Caco-2 (cell line): ENCODE results near the gene GALE. TPM values are rescaled to one million over a fixed set of nuclear protein-coding genes. Genes with fewer than 3 reads are reported as not detected.

Source experiments
- BruUV-seq: library from RNA; stranded (reverse); fragments of 400-500 nt; replicated peaks from 2 replicates; lab custom pipeline; 2021; lab: Mats Ljungman, UMichigan
- CTCF ChIA-PET: fragments of 300-600 bp; sonication (Branson Sonifier 250); formaldehyde crosslinking; loops from one replicate; lab custom pipeline; 2022; ENCODE audit warnings: antibody characterized with exemption; lab: Charles Lee
- POLR2A ChIA-PET: fragments of 300-600 bp; sonication (Branson Sonifier 250); formaldehyde crosslinking; loops from one replicate; lab custom pipeline; 2022; ENCODE audit warnings: antibody characterized with exemption; lab: Charles Lee
- DNase-seq, 2 experiments: peaks; one replicate each; pipeline versions ENCODE4 v3.0.0 to v3.0.0-alpha.2; 2020 to 2022
- H3K27me3 ChIP-seq: replicated peaks from 2 replicates; pipeline ENCODE4 v1.6.0; 2011; ENCODE audit warnings: low read length; ENCODE audit not compliant: control insufficient read depth, insufficient read depth
- H3K36me3 ChIP-seq: 2 replicates; pipeline ENCODE4 v1.5.1; 2011; ENCODE audit warnings: low read length; ENCODE audit not compliant: control insufficient read depth, insufficient read depth
- H3K4me1 ChIP-seq: fragments of 250-450 bp; sonication (Bioruptor Pico); 2 replicates; pipeline ENCODE4 v1.5.1; 2020; ENCODE audit warnings: mild to moderate bottlenecking
- H3K4me3 ChIP-seq: 2 replicates; pipeline ENCODE4 v1.5.1; 2011; ENCODE audit warnings: low read depth, mild to moderate bottlenecking, control low read depth, low read length
- H3K9me3 ChIP-seq: fragments of 250-450 bp; sonication (Bioruptor Pico); 2 replicates; pipeline ENCODE4 v1.5.1; 2020; ENCODE audit warnings: mild to moderate bottlenecking, moderate library complexity
- H3K27ac Mint-ChIP-seq: one replicate; pipeline ENCODE4 v1.8.0; 2022; ENCODE audit warnings: mixed read lengths; ENCODE audit not compliant: unreplicated experiment
- H3K27me3 Mint-ChIP-seq: one replicate; pipeline ENCODE4 v1.8.0; 2022; ENCODE audit warnings: mixed read lengths; ENCODE audit not compliant: insufficient read depth, unreplicated experiment
- H3K36me3 Mint-ChIP-seq: one replicate; pipeline ENCODE4 v1.8.0; 2022; ENCODE audit warnings: mild to moderate bottlenecking, mixed read lengths; ENCODE audit not compliant: insufficient read depth, unreplicated experiment
- H3K4me1 Mint-ChIP-seq: one replicate; pipeline ENCODE4 v1.8.0; 2022; ENCODE audit warnings: low read depth, mixed read lengths; ENCODE audit not compliant: unreplicated experiment
- H3K4me3 Mint-ChIP-seq: one replicate; pipeline ENCODE4 v1.8.0; 2022; ENCODE audit warnings: mild to moderate bottlenecking, moderate library complexity, mixed read lengths; ENCODE audit not compliant: unreplicated experiment
- H3K9me3 Mint-ChIP-seq: one replicate; pipeline ENCODE4 v1.8.0; 2022; ENCODE audit warnings: mixed read lengths; ENCODE audit not compliant: unreplicated experiment
- intact Hi-C: fragments of 100-400 bp; cut with micrococcal nuclease; formaldehyde crosslinking; loops from one replicate; pipeline ENCODE4 v1.10.0; 2022; ENCODE audit not compliant: unreplicated experiment
- total RNA-seq: library from RNA; stranded (reverse); gene quantifications from 2 replicates; pipeline ENCODE4 v1.2.3, GENCODE V29; 2022
- TF ChIP-seq, protein P1 (sequence below), 2 experiments: fragments of 200-600 bp in 1 of 2; IDR thresholded peaks; 1 replicate in 1 of 2; 2 replicates in 1 of 2; pipeline versions ENCODE4 v1.5.1 to v1.8.0; 2011 to 2022; ENCODE audit warnings: antibody characterized with exemption in 1 of 2, control low read depth in 1 of 2, inconsistent platforms in 1 of 2, low read depth in 1 of 2, low read length in 1 of 2, mild to moderate bottlenecking in 1 of 2, moderate library complexity in 1 of 2; ENCODE audit not compliant: insufficient read depth in 1 of 2, severe bottlenecking in 1 of 2, unreplicated experiment in 1 of 2

GALE gene
- total RNA-seq, 1 experiment from 2014 or later = 51.6 TPM

DNA sequence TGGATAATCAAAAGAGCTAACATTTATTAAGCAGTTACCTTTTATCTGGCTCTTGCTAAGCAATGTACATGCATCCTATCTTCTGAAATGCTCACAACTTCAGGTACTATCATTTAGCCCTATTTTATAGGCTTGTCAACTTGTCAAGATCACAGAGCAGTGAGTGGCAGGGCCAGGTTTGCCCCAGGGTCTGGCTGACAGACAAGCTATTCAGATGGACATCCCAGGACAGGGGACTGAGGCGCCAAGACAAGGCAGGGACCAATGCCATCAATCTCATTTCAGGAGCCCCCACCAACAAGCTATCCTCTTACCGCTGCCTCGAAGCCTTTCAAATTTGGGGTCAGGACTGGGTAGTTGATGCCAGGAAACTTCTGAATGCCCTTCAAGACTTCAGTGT lies 15.8 kb upstream of the GALE start:
- POLR2A ChIA-PET = no interaction called here

DNA sequence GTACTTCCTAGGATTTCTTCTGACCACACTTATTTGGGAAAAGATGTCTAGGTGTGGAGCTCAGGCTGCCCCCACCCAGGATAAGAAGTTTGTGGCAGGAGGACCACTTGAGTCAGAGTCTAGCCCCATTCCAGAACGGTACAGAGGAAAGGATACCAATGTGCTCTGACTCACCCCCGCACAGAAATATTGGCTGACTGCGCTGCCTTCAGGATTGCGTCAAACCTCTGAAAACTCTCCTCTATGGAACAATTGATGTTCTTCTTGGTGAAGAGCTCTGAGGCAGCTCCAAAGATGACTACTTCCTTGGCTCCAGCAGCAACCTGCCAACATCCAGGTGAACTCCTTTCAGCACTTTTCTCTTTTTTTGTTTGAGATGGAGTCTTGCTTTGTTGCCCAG lies 13.5 kb upstream of the GALE start:
- Mint-ChIP-seq H3K27ac (no peak overlapping the region), H3K4me3 (no peak overlapping the region), H3K27me3 (no peaks in the 10 kb centered on the region), H3K9me3 (no peaks in the 10 kb centered on the region), H3K36me3 (no peaks in the 10 kb centered on the region), H3K4me1 (no peaks in the 10 kb centered on the region)
- Histone ChIP-seq H3K36me3 (no peaks in the 10 kb centered on the region; the same call in 1 of the 2 replicates), H3K27me3 (no peaks in the 10 kb centered on the region), H3K9me3 (no peaks in the 10 kb centered on the region), H3K4me1 (no peaks in the 10 kb centered on the region), H3K4me3 (no peak overlapping the region)
- CTCF ChIA-PET = no interaction called here
- intact Hi-C loops = no loop called here
- TF ChIP-seq, protein P1, sequence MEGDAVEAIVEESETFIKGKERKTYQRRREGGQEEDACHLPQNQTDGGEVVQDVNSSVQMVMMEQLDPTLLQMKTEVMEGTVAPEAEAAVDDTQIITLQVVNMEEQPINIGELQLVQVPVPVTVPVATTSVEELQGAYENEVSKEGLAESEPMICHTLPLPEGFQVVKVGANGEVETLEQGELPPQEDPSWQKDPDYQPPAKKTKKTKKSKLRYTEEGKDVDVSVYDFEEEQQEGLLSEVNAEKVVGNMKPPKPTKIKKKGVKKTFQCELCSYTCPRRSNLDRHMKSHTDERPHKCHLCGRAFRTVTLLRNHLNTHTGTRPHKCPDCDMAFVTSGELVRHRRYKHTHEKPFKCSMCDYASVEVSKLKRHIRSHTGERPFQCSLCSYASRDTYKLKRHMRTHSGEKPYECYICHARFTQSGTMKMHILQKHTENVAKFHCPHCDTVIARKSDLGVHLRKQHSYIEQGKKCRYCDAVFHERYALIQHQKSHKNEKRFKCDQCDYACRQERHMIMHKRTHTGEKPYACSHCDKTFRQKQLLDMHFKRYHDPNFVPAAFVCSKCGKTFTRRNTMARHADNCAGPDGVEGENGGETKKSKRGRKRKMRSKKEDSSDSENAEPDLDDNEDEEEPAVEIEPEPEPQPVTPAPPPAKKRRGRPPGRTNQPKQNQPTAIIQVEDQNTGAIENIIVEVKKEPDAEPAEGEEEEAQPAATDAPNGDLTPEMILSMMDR (IDR thresholded peaks at IDR 0.05; ENCODE audit: insufficient read depth in 1 of 2, low read depth in 1 of 2, low read length in 1 of 2, severe bottlenecking in 1 of 2, unreplicated experiment in 1 of 2) = no peak
- no peak for DNase-seq
- BruUV-seq = no TSS peak
- POLR2A ChIA-PET = interaction anchor here (1.5 kb wide), 1 partner anchor 13 kb away, joined by 3 read pairs; no protein-coding TSS in a partner anchor

More for the DNA sequence above, 15.8 kb upstream of the GALE start:
- Histone ChIP-seq H3K9me3 (no peaks in the 10 kb centered on the region), H3K4me1 (no peaks in the 10 kb centered on the region), H3K36me3 (no peaks in the 10 kb centered on the region; the same call in 1 of the 2 replicates), H3K4me3 (no peak overlapping the region), H3K27me3 (no peaks in the 10 kb centered on the region)
- Mint-ChIP-seq H3K4me1 (no peaks in the 10 kb centered on the region), H3K36me3 (no peaks in the 10 kb centered on the region), H3K4me3 (no peak overlapping the region), H3K27me3 (no peaks in the 10 kb centered on the region), H3K9me3 (no peaks in the 10 kb centered on the region), H3K27ac (no peak overlapping the region)
- DNase-seq = no peak
- intact Hi-C loops = no loop called here
- CTCF ChIA-PET = no interaction called here
- TF ChIP-seq, protein P1 (IDR thresholded peaks at IDR 0.05; ENCODE audit: insufficient read depth in 1 of 2, low read depth in 1 of 2, low read length in 1 of 2, severe bottlenecking in 1 of 2, unreplicated experiment in 1 of 2) = no peak
- BruUV-seq = no TSS peak

DNA sequence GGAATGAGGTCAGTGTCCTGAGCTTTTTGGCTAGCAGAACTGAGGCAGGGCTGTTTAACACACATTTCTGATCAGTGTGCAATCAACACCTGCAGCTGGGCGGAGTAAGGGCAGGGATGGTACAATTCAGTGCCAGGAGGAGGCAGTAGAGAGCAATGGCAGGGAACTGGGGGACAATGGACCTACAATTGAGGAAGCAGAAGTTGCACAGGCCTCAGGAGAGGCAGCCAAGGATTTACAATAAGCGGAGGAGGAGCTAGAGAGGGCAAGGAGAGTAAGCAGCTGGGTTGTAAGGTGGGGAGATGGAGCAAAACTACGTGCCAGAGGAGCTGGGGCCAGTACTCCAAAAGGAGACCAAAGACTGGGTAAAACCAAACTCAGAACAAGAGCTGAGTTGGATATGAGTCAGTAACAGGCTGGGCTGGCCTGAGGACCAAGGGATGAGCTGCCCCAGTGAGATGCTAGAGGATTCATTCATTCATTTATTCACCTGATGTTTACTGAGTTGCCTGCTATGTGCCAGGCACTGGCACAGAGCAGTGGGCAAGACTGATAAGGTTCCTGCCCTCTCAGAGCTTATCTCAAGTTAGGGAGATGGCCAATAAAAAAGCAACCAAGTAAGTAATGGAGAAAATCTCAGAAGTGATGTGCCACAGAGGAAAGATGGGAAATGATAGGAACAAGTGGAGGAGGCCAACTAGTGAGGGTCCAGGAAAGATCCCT lies 10.4 kb upstream of the GALE start:
- no peaks in the 10 kb centered on the region for H3K27me3 Mint-ChIP-seq

More for the DNA sequence above, 10.4 kb upstream of the GALE start:
- Histone ChIP-seq H3K4me1 (no peaks in the 10 kb centered on the region), H3K36me3 (no peaks in the 10 kb centered on the region), H3K27me3 (no peaks in the 10 kb centered on the region), H3K4me3 (no peak overlapping the region), H3K9me3 (no peaks in the 10 kb centered on the region)
- H3K9me3 Mint-ChIP-seq = no peaks in the 10 kb centered on the region
- no peaks in the 10 kb centered on the region for H3K36me3 Mint-ChIP-seq
- no peak overlapping the region for H3K27ac Mint-ChIP-seq
- CTCF ChIA-PET = interaction anchor here (0.5 to 2.9 kb wide), 5 partner anchors 15 to 106 kb away, joined by 3 to 23 read pairs (median 4); partner anchors contain the start of gene PITHD1
- TF ChIP-seq, protein P1 (IDR thresholded peaks at IDR 0.05; ENCODE audit: insufficient read depth in 1 of 2, low read depth in 1 of 2, low read length in 1 of 2, severe bottlenecking in 1 of 2, unreplicated experiment in 1 of 2) = peak in 1 of 2 experiments; percentile 45
- POLR2A ChIA-PET = interaction anchor here (0.6 to 1.3 kb wide), 2 partner anchors 11 to 12 kb away, joined by 3 read pairs; no protein-coding TSS in a partner anchor
- BruUV-seq = no TSS peak
- peak in 1 of 2 experiments; percentile 40 for DNase-seq
- H3K4me1 Mint-ChIP-seq = no peaks in the 10 kb centered on the region
- intact Hi-C loops = no loop called here
- H3K4me3 Mint-ChIP-seq = no peak overlapping the region
